Measurements from ENCODE around the gene URAD. TPM values are rescaled to one million over a fixed set of nuclear protein-coding genes. Genes with fewer than 3 reads are reported as not detected.

Gene URAD
- total RNA-seq, 1 experiment from 2014 or later: not detected

- no peak for TF ChIP-seq CTCF (conservative IDR thresholded peaks at IDR 0.05; ENCODE audit: low read depth, low read length)
- TF ChIP-seq EZH2 (IDR thresholded peaks at IDR 0.05; ENCODE audit: low read length, unreplicated experiment): no peak
- TF ChIP-seq EZH2phosphoT487 (IDR thresholded peaks at IDR 0.05; ENCODE audit: borderline replicate concordance, low read length): no peak
- Histone ChIP-seq H3K9ac (ENCODE audit: low read length) (no peak overlapping the region), H3K9me2 (replicated peaks; ENCODE audit: low read length) (no peaks in the 10 kb centered on the region), H3K9me3 (ENCODE audit: low read length) (no peaks in the 10 kb centered on the region), H3K36me3 (ENCODE audit: low read depth, low read length) (no peaks in the 10 kb centered on the region), H3K4me1 (ENCODE audit: insufficient read depth, low read length) (no peaks in the 10 kb centered on the region), H3K4me2 (ENCODE audit: low read length) (no peak overlapping the region), H3K27me3 (ENCODE audit: low read length) (peaks cover 49% of the 10 kb centered on the region), H3K27ac (ENCODE audit: low read length) (no peak overlapping the region), H3K79me2 (ENCODE audit: low read length) (no peaks in the 10 kb centered on the region), H2AFZ (ENCODE audit: low read length) (no peak overlapping the region), H3K4me3 (ENCODE audit: low read length) (no peak overlapping the region), H4K20me1 (ENCODE audit: low read length) (no peaks in the 10 kb centered on the region), H3F3A (ENCODE audit: low read length, unreplicated experiment) (no peaks in the 10 kb centered on the region)
- intact Hi-C loops (cut with micrococcal nuclease): no loop called here
- ATAC-seq (no peak), DNase-seq (no peak)
- ChIA-PET CTCF (no interaction called here), POLR2A (ENCODE audit: unreplicated experiment) (no interaction called here)
- BruUV-seq (replicated peaks): no TSS peak
These were observed 59.4 kb downstream of the URAD start for GRCh38 chr13:27928805-27929753.

GRCh38 chr13:27928353-27928804 is 60.1 kb downstream of the URAD start:
- DNase-seq (no peak), ATAC-seq (no peak)
- Histone ChIP-seq H2AFZ (ENCODE audit: low read length) (no peak overlapping the region), H3K36me3 (ENCODE audit: low read depth, low read length) (no peaks in the 10 kb centered on the region), H3K4me1 (ENCODE audit: insufficient read depth, low read length) (no peaks in the 10 kb centered on the region), H3K9ac (ENCODE audit: low read length) (no peak overlapping the region), H3K4me3 (ENCODE audit: low read length) (no peak overlapping the region), H3K9me2 (replicated peaks; ENCODE audit: low read length) (no peaks in the 10 kb centered on the region), H3K27ac (ENCODE audit: low read length) (no peak overlapping the region), H3K79me2 (ENCODE audit: low read length) (no peaks in the 10 kb centered on the region), H3F3A (ENCODE audit: low read length, unreplicated experiment) (no peaks in the 10 kb centered on the region), H3K9me3 (ENCODE audit: low read length) (no peaks in the 10 kb centered on the region), H4K20me1 (ENCODE audit: low read length) (no peaks in the 10 kb centered on the region), H3K27me3 (ENCODE audit: low read length) (peaks cover 50% of the 10 kb centered on the region), H3K4me2 (ENCODE audit: low read length) (no peak overlapping the region)
- BruUV-seq (replicated peaks): no TSS peak
- TF ChIP-seq CTCF (conservative IDR thresholded peaks at IDR 0.05; ENCODE audit: low read depth, low read length) (no peak), EZH2phosphoT487 (IDR thresholded peaks at IDR 0.05; ENCODE audit: borderline replicate concordance, low read length) (no peak), EZH2 (IDR thresholded peaks at IDR 0.05; ENCODE audit: low read length, unreplicated experiment) (no peak)
- CTCF ChIA-PET: no interaction called here
- intact Hi-C loops (cut with micrococcal nuclease): no loop called here
- POLR2A ChIA-PET (ENCODE audit: unreplicated experiment): no interaction called here

Other genes starting within 250 kb of the URAD start
- not detected in 2 replicates for gene GSX1, start 196.2 kb downstream of the URAD start, total RNA-seq (2014; rRNA removed)
- 0.17 TPM in 1 of 2 replicates, not detected in the other for gene PDX1, start 68.7 kb downstream of the URAD start, total RNA-seq (2014; rRNA removed)
- 0.62 TPM in 1 of 2 replicates, not detected in the other for gene CDX2, start 19.4 kb downstream of the URAD start, total RNA-seq (2014; rRNA removed)
- gene FLT3, start 111.9 kb upstream of the URAD start, total RNA-seq (2014; rRNA removed): not detected in 2 replicates
- 14.6 and 21.8 TPM in 2 replicates for gene PAN3, start 149.9 kb upstream of the URAD start, total RNA-seq (2014; rRNA removed)

All from PC-3 (cell line).